ENCODE data around the gene ANTXR1. TPM values are rescaled to one million over a fixed set of nuclear protein-coding genes. Genes with fewer than 3 reads are reported as not detected.

The ANTXR1 gene
- total RNA-seq, 1 donor from 2014 or later = 81.2 TPM

- ATAC-seq (no peak), DNase-seq (no peak)
- no peak overlapping the region for H3K4me3 ChIP-seq
- no peaks in the 10 kb centered on the region for H3K36me3 ChIP-seq
- peaks cover 16% of the 10 kb centered on the region for H3K4me1 ChIP-seq
- no peaks in the 10 kb centered on the region for H3K9me3 ChIP-seq
- no peaks in the 10 kb centered on the region for H3K27me3 ChIP-seq
- no peak overlapping the region for H3K27ac ChIP-seq
- no peak for TF ChIP-seq CTCF (IDR thresholded peaks at IDR 0.05)
- intact Hi-C loops (cut with DNase I) = no loop called here
These were observed 77.8 kb downstream of the ANTXR1 start for GRCh38 chr2:69090820-69091219.

- ATAC-seq = no peak
- DNase-seq = no peak
- no peak for TF ChIP-seq CTCF (IDR thresholded peaks at IDR 0.05)
- intact Hi-C loops (cut with DNase I) = no loop called here
- Histone ChIP-seq H3K4me1 (peaks cover 18% of the 10 kb centered on the region), H3K4me3 (no peak overlapping the region), H3K9me3 (no peaks in the 10 kb centered on the region), H3K27ac (no peak overlapping the region), H3K36me3 (no peaks in the 10 kb centered on the region), H3K27me3 (no peaks in the 10 kb centered on the region)
These were observed 79.9 kb downstream of the ANTXR1 start for GRCh38 chr2:69092857-69093256.

- Histone ChIP-seq H3K4me1 (peaks cover 19% of the 10 kb centered on the region), H3K36me3 (no peaks in the 10 kb centered on the region), H3K9me3 (no peaks in the 10 kb centered on the region), H3K4me3 (no peak overlapping the region), H3K27me3 (no peaks in the 10 kb centered on the region), H3K27ac (no peak overlapping the region)
- intact Hi-C loops (cut with DNase I) = no loop called here
- peak; percentile 88 for ATAC-seq
- no peak for TF ChIP-seq CTCF (IDR thresholded peaks at IDR 0.05)
- DNase-seq = no peak
These were observed 82.3 kb downstream of the ANTXR1 start for GRCh38 chr2:69095305-69095704.

- Histone ChIP-seq H3K27me3 (no peaks in the 10 kb centered on the region), H3K4me3 (no peak overlapping the region), H3K27ac (no peak overlapping the region), H3K9me3 (no peaks in the 10 kb centered on the region), H3K36me3 (no peaks in the 10 kb centered on the region), H3K4me1 (peaks cover 19% of the 10 kb centered on the region)
- no peak for ATAC-seq
- intact Hi-C loops (cut with DNase I) = no loop called here
- DNase-seq = no peak
- TF ChIP-seq CTCF (IDR thresholded peaks at IDR 0.05) = no peak
These were observed 83.5 kb downstream of the ANTXR1 start for GRCh38 chr2:69096326-69097095.

- no peak for TF ChIP-seq CTCF (IDR thresholded peaks at IDR 0.05)
- ATAC-seq = peak; percentile 60
- Histone ChIP-seq H3K4me1 (peaks cover 19% of the 10 kb centered on the region), H3K4me3 (no peak overlapping the region), H3K9me3 (no peaks in the 10 kb centered on the region), H3K27ac (no peak overlapping the region), H3K36me3 (no peaks in the 10 kb centered on the region), H3K27me3 (no peaks in the 10 kb centered on the region)
- DNase-seq = no peak
- intact Hi-C loops (cut with DNase I) = no loop called here
These were observed 84.2 kb downstream of the ANTXR1 start for GRCh38 chr2:69097148-69097610.
